MV-4-11 (cell line): Measurements from ENCODE around the gene IL19.
A peak's percentile ranks its signal among the peaks of the same experiment; 100 is the strongest.
"Not testable (repeated sequence)": the region's sequence is repeated elsewhere in the genome, so short reads cannot be mapped to it uniquely, and the experiment has no call there.

Experiments used
- DNase-seq: peaks from one replicate; lab custom pipeline; 2025; lab: John Stamatoyannopoulos, UW

IL19 gene

DNA sequence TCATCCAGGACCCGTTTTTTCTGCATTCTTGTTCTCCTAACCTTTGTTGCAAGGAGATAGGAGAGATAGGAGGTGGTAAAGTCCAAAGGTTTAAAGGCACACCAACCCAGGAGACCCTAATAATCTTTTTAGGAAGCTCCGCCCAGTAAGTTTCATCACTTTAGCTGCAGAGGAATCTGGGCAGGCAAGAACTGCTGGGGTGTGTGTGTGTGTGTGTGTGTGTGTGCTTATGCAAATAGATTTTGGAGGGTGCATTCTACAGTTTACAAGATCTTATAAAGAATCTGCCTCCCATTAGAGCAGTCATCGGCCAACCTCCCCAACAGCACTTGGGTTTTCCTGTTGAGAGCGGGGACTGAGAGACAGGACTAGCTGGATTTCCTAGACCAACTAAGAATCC, 5.7 kb downstream of the IL19 start:
- DNase-seq = peak; percentile 37

GRCh38 chr1:206778031-206778430, 7.5 kb downstream of the IL19 start:
- peak; percentile 17 for DNase-seq

DNA sequence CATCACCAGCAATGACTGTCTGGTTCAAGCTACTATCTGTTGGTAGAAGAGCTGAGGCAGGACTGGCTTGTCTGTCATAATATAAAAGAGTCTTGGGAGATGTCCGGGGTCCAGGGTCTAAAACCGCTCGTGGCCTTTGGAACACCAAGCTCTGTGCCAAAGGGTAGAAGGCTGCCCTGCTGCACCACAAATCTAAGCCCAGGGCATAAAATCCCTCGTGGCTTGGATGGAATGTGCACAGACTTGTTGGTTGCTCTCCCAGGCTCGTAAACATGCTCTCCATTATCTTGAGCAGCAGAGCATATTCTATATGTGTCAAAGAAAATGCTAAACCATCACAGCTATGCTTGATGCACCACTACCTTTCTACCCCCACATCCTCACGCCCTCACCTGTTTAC, 8.3 kb downstream of the IL19 start:
- not testable (repeated sequence) for DNase-seq

GRCh38 chr1:206779638-206780037, 9.1 kb downstream of the IL19 start:
- DNase-seq = peak; percentile 85

GRCh38 chr1:206782448-206782847, 11.9 kb downstream of the IL19 start:
- DNase-seq = peak; percentile 54

DNA sequence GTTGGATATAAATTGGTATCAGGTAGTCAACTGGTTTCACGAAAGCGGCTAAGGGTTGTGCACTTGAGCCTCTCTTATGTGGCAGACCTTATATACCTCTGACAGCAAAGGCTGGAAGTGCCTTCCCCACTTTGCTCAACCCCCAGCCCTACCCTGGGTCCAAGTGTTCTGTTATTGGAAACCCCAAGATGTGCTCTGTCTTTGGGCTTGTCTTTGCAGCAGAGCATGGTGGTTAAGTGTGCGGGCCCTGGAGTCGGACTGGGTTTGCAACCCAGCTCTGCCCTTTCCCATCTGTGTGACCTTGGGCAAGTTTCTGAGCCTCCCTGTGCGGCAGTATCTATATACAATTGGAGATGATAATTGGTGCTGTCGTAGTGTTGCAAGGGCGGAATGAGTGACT, 12.9 kb downstream of the IL19 start:
- no peak for DNase-seq

DNA sequence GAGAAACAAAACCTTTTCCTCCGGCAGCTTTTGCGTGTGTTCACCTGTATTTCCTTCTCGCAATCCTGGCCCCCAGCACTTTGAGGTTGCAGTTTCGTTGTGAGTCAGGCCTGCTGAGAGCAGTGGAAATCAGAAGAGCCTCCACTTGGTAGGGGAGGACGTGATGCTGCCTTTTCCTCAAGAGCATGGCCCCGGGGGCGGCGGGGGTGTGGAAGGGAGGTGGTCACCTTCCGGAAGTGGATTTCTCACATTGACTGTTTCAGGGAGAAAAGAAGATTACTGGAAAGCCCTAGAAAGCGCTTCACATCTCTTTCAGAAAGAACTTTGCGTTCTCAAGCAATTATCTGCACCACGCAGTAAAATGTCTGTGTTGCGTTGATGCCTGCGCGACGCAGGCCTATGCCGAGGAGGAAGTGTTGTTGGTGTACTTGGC, 13.9 kb downstream of the IL19 start:
- no peak for DNase-seq

DNA sequence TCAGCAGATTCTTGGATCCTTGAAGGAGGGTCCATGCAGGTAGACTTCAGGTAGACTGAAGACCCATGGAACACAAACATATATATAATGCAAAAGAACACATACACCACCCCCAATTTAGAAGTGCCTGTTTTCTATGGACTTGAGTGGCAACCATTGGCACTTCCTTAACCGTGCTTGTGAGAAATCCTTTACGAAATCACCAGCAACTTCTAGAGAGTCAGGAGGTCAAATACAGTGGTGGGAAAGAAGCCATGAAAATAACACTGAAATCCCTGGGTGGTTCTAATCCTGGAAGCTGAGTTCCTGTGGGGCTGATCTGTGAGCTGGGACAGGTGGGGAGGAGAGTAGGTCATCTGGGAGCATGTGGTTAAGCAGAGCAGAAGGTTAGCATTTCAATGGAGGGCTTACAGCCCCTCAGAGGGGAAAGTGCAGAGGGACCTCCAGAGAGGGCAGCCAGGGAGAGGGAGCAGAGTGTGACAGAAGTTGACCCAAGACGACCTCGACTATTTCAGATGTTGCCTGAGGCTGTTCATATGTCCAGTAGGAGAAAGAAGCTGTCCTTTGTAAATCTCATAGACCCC, 14.7 kb downstream of the IL19 start:
- DNase-seq = peak; percentile 23

GRCh38 chr1:206786212-206786886, 15.8 kb downstream of the IL19 start:
- no peak for DNase-seq

DNA sequence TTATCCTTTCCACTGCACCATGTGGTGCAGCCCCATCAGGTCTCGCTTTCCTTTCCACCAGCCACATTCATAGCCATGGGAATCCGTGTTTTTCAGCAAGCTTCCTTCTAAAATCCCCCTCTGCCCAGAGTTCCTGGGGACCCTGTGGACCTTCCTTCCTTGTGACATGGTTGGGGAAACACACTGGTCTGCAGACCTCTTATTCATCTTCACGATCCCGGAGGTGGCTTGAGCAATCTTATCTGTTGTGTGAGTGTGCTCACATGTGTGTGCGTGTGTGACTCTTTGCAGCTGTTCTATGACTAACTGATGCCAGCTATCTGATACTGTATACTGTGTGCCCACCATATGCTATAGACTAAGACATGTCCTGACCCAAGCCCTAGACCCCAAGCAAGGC, 17.3 kb downstream of the IL19 start:
- peak; percentile 68 for DNase-seq

DNA sequence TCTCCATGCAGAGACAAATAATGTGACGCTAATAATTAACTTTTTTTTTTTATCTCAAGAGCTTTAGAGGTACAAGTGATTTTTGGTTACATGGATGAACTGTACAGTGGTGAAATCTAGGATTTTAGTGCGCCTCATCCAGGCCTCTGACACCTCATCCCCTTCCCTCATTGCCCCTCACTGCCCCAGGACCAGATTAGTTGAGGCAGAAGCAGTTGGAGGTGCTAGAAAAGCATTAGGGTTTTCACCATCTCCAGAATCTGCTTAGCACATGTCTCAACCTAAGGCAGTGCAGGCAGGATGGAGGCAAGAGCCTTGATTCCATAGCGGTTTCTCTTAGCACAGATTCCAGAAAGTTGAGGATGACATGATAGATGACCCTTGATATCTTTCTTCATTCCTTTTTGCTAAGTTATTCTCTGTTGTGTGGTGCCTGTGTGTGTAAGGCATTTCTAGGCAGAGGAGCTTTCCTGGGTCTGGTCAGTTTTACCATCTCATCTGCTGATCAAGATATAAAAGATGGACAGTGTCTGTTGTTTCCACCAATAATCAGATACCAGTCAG, 18.0 kb downstream of the IL19 start:
- no peak for DNase-seq

GRCh38 chr1:206790502-206791250, 20.1 kb downstream of the IL19 start:
- DNase-seq = no peak

DNA sequence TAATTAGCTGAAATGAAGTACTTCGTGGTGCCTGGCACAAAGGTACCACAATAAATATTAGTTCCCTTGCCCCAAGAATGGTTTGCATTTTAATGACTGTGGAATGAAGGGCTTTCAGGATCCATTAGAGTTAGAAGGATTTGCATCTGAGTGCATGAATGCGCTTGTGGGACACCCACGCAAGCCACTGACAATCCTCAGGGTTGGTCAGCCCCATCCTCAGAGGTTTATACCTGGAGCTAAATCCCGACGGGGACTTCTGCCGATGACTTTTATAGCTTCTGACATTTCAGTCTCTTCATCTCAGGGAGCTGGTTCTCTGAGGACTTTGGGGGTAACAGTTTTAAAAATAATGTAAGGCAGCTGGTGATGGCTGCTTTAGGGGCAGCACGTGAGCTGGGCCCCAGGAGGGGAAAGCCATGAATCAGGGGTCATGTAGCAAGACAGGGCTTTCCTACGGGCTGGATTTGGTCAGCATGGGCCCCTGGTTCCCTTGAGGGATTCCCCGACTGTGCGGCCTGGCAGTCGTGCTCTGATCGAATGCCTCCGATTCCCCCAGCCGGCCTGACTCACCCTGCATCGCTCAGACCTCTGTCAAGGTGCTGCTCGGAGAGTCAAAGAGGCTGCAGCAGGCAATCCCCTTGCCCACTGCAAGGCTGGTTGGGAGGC, 22.5 kb downstream of the IL19 start:
- no peak for DNase-seq

- no peak for DNase-seq
These were observed 23.0 kb downstream of the IL19 start for GRCh38 chr1:206793620-206794019.

DNA sequence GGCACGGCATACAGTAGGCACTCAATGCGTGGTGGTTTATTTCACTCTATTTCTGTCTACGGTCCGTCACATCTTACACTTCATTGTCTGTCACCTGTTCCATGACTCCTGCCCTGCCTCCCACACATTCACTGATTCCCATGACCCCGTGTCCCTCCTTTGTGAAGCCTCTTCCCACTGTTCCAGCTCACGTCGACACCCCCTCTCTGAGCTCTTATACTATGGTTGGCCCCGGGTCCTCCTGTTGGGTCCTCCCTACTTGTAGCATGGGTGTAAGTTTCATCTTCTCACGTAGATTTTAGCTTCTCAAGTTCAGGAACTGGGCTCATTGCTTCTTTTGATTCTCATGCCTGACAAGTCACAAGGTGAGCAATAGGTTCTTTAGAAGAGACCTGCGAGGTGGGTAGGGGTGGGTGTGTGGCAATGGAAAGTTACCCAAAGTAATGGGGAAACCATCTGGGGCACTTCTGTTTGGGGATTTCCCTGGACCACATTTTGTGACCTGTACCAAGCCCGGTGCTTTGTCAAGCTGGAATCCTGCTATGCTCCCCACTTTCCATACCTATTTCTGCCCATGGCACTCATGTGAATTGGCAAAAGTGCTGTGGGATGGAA, 23.8 kb downstream of the IL19 start:
- no peak for DNase-seq

GRCh38 chr1:206796116-206796515, 25.5 kb downstream of the IL19 start:
- no peak for DNase-seq

DNA sequence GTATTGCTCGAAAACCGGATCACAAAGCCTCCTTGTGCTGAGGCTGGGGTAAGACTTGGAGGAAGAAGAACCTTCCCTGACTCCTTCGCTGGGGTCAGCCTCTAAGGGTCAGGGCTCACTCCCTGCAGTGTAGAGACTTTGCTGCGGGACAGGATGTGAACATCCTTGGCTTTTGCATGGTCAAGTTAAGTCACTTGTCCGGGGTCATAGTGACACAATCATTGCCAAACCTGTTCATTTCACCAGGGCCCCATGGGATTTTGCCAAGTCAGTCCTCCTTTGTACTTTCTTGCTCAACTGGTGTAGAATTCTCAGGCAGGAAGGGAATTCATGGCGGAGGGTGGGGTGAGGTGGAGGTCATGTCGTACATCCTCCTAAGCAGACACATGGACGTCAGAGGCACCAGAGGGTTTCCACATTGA, 26.4 kb downstream of the IL19 start:
- DNase-seq = peak; percentile 47

DNA sequence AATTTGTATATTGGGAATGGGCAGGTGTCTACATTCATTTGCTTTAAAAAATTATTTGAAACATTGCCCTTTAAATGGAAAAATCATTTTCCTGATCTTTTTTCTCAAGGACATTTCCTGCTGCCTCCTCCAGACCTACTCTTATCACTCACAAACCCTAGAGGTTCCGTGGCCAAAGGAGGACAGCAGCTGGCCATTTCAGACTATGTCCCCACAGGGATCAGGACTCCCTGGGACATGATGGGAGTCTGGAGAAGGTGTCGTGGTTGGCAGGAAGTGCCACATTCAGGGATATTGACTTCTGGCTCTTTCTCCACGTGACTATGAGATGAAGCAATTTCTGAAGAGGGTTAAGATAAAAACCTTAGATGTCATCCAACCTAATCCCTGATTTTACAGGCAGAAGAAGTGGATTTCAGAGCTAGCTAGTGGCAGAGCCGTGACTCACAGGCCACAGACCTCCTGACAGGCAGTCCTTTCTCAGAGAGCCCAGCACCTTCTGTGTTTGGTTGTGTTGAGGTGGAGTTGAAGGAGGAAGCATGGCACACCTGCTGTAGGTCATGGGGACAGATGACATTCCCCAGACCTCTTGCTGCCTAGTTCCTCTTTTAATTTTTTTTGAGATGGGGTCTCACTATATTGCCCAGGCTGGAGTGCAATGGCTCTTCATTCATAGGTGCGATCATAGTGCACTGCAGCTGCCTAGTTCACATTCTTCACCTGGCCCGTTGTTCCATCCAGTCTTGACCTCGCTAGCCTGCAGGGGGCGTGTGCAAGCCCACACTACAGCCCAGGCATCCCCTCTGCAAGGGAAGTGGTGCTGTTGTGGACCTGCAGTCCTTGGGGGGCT, 27.2 kb downstream of the IL19 start:
- DNase-seq = peak; percentile 73

- no peak for DNase-seq
These were observed 27.9 kb downstream of the IL19 start for GRCh38 chr1:206798384-206798996.

- DNase-seq = no peak
These were observed 28.7 kb downstream of the IL19 start for GRCh38 chr1:206799311-206799710.

GRCh38 chr1:206800411-206800810, 29.8 kb downstream of the IL19 start:
- DNase-seq = no peak
